GM12891 (cell line): ENCODE results near the gene SPTBN5.

Source experiments
- POLR2A ChIP-seq: IDR thresholded peaks from 2 replicates; pipeline ENCODE4 v1.6.1; 2011; ENCODE audit warnings: low read depth, low read length, control low read depth
- POLR2AphosphoS5 ChIP-seq: IDR thresholded peaks from 2 replicates; pipeline ENCODE4 v1.6.1; 2011; ENCODE audit warnings: low read depth, low read length, control low read depth
- SPI1 ChIP-seq: IDR thresholded peaks from 2 replicates; pipeline ENCODE4 v1.6.1; 2011; ENCODE audit warnings: low read depth, low read length, control low read depth
- TAF1 ChIP-seq: IDR thresholded peaks from 2 replicates; pipeline ENCODE4 v1.6.1; 2011; ENCODE audit warnings: low read depth, low read length, control low read depth

GRCh38 chr15:41854443-41854842 lies 39.4 kb downstream of the SPTBN5 start:
- TF ChIP-seq POLR2A (no peak), SPI1 (no peak), POLR2AphosphoS5 (no peak), TAF1 (no peak)
